ENCODE measurements around the gene DZANK1.

GRCh38 chr20:18427214-18427613, 39.6 kb downstream of the DZANK1 start:
- TF ChIP-seq, protein P1, sequence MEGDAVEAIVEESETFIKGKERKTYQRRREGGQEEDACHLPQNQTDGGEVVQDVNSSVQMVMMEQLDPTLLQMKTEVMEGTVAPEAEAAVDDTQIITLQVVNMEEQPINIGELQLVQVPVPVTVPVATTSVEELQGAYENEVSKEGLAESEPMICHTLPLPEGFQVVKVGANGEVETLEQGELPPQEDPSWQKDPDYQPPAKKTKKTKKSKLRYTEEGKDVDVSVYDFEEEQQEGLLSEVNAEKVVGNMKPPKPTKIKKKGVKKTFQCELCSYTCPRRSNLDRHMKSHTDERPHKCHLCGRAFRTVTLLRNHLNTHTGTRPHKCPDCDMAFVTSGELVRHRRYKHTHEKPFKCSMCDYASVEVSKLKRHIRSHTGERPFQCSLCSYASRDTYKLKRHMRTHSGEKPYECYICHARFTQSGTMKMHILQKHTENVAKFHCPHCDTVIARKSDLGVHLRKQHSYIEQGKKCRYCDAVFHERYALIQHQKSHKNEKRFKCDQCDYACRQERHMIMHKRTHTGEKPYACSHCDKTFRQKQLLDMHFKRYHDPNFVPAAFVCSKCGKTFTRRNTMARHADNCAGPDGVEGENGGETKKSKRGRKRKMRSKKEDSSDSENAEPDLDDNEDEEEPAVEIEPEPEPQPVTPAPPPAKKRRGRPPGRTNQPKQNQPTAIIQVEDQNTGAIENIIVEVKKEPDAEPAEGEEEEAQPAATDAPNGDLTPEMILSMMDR (IDR thresholded peaks at IDR 0.05; ENCODE audit: insufficient read depth, low read length, poor library complexity, severe bottlenecking): no peak
- TF ChIP-seq EZH2phosphoT487 (conservative IDR thresholded peaks at IDR 0.05; ENCODE audit: low read length): no peak
